ENCODE results near the gene FNBP1.
"Not testable (repeated sequence)": the region's sequence is repeated elsewhere in the genome, so short reads cannot be mapped to it uniquely, and the experiment has no call there.

Gene FNBP1

DNA sequence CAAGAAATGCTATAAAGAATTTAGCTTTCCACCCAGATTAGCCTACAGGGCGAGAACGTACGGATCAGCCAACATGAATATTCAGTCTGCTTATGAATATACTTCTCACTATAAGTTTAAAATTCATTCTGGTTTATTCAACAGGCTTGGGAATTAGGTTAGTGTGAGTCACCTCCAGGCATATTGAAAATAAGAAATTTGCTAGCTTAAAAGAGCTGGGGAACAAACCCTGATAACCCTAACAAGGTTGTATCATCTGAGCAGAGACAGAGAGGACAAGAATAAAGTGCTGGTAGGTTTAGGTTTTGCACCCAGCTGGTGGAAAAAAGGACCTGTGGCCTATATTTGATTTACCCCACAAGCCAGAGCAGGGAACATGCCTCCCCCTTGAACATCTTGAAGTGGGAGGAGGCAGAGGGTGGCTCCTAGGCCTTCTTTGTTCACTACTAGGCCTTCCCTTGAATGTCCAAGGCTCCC lies 12.3 kb downstream of the FNBP1 start:
- DNase-seq (ENCODE audit: low spot score in 2 of 2), result no peak
- Mint-ChIP-seq H3K9me3 (no peaks in the 10 kb centered on the region), H3K4me1 (peaks cover 87% of the 10 kb centered on the region), H3K36me3 (peaks cover 98% of the 10 kb centered on the region), H3K27ac (peak overlapping the region; percentile 99), H3K4me3 (peak overlapping the region; percentile 99)
- ATAC-seq, result peak; percentile 27

DNA sequence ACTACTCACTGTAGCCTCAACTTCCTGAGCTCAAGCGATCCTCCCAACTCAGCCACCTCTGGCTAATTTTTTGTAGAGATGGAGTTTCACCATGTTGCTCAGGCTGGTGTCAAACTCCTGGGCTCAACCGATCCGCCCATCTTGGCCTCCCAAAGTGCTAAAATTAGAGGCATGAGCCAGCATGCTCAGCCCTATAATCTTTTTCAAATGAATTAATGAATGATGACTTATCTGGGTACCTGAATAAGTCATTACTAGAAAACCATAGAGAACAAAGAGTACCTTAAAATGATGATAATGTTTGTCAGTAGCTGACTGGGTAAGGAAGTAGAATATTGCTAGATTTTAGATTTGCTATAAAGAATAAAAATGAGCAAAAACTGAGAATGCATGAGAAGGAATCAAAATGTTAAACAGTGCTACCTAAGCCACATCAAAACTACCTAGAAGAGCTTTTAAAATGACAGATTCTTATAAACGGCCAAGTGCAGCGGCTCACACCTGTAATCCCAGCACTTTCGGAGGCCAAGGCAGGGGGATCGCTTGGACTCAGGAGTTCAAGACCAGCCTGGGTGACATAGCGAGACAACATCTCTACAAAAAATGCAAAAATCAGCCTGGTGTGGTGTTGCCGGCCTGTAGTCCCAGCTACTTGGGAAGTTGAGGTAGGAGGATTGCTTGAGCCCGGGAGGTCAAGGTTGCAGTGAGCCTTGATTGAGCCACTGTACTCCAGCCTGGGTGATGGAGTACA lies 13.6 kb downstream of the FNBP1 start:
- H3K4me3 Mint-ChIP-seq, result peak overlapping the region; percentile 99
- ATAC-seq (peak; percentile 80), DNase-seq (ENCODE audit: low spot score in 2 of 2) (no peak)
- peaks cover 85% of the 10 kb centered on the region for H3K4me1 Mint-ChIP-seq
- no peaks in the 10 kb centered on the region for H3K9me3 Mint-ChIP-seq
- H3K27ac Mint-ChIP-seq, result peak overlapping the region; percentile 99
- H3K36me3 Mint-ChIP-seq, result peaks cover 97% of the 10 kb centered on the region

DNA sequence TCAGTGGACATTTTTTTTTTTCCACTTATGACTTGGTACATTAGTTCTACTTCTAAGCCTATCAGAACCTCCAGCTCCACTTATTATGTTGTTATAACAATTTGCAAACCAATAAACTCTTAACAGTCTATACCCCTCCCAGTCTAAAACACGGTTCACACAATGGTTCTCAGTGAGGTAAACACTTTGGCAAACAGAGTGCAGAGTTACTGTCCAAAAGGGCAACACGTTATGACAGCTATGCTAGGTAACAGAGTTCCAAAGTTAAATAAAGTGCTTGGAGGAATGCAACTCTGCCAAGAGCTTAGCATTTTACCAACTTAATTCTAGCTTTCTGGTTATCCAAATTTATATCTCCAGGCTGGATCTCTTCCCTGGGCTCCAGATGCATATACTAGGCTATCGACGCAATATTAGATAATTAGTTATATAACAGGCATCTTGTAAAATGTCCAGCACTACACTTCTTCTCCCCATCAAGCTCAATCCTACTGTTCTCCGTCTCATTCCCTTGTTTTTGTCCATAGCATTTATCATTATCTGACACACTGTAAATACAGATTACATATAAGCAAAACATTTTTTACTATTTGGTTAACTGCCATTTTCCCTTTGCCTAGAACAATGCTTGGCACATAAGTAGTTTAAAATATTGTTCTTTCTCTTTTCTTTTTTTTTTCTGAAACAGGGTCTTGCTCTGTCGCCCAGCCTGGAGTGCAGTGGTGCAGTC lies 14.3 kb downstream of the FNBP1 start:
- Mint-ChIP-seq H3K27ac (peak overlapping the region; percentile 99), H3K4me1 (peaks cover 90% of the 10 kb centered on the region), H3K4me3 (peak overlapping the region; percentile 99), H3K36me3 (peaks cover 96% of the 10 kb centered on the region), H3K9me3 (no peaks in the 10 kb centered on the region)
- no peak for DNase-seq (ENCODE audit: low spot score in 2 of 2)
- ATAC-seq, result no peak

DNA sequence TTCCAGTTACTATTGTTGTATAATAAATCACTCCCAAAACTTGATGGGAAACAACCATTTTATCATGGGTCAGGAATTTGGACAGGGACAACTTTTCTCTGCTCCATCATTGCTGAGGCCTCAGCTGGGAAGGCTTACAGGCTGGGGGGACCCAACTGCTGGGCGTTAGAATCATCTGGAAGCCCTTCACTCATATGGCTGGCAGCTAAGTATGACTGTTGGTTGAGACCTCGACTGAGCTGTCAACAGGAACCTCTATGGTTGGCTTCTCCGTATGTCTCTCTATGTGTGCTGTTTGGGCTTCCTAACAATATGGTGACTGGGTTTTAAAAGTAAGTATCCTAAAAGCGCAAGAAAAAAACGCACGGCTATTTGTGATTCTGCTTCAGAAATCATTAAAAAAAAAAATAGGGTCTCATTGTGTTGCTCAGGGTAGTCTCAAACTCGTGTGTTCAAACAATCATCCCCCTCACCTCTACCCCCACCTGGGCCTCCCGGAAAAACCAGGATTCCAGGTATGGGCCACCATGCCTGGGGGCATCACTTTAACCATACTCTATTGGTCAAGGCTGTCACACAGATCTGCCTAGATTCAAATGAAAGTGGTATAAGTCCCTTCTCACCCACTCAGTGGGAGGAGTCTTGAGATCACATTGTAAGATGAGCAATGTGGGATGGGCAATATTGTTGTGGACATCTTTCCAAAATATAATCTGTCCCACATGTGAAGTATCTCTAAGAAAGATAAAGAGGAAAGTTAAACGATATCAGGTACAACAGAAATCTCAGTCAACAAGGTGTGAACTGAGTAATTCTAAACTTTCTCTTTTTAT lies 15.2 kb downstream of the FNBP1 start:
- no peak for ATAC-seq
- no peak for DNase-seq (ENCODE audit: low spot score in 2 of 2)
- Mint-ChIP-seq H3K4me3 (peak overlapping the region; percentile 99), H3K9me3 (no peaks in the 10 kb centered on the region), H3K36me3 (peaks cover 87% of the 10 kb centered on the region), H3K4me1 (peaks cover 93% of the 10 kb centered on the region), H3K27ac (peak overlapping the region; percentile 99)

DNA sequence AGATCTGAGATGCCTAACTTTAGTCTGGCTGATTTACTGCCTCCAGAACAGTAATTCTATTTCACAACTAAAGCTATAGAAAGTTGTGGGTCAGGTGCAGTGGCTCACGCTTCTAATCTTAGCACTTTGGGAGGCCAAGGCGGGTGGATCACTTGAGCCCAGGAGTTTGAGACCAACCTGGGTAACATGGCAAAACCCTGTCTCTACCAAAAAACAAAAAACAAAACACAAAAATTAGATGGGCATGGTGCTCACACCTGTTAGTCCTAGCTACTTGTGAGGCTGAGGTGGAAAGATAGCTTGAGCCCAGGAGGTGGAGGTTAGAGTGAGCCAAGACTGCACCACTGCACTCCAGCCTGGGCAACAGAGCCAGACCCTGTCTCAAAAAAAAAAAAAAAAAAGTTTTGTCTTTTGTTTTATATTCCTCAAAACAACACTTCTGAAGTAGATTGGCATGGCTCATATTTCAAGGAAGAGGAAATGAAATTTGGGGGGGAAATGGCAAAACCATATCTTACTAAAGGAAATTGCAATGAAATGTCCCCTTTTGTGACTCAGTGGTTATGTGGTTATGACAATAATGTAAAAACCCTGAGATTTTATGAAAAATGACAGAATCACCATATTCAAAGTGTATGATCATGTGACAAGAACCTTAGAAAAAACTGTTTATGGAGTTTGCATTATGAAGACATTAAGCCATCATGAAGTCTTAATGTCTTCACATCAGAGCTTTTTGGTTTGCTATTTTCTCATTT lies 16.2 kb downstream of the FNBP1 start:
- ATAC-seq (peak; percentile 17), DNase-seq (ENCODE audit: low spot score in 2 of 2) (no peak)
- peaks cover 92% of the 10 kb centered on the region for H3K4me1 Mint-ChIP-seq
- peaks cover 77% of the 10 kb centered on the region for H3K36me3 Mint-ChIP-seq
- no peaks in the 10 kb centered on the region for H3K9me3 Mint-ChIP-seq
- peak overlapping the region; percentile 99 for H3K27ac Mint-ChIP-seq
- H3K4me3 Mint-ChIP-seq, result peak overlapping the region; percentile 99

DNA sequence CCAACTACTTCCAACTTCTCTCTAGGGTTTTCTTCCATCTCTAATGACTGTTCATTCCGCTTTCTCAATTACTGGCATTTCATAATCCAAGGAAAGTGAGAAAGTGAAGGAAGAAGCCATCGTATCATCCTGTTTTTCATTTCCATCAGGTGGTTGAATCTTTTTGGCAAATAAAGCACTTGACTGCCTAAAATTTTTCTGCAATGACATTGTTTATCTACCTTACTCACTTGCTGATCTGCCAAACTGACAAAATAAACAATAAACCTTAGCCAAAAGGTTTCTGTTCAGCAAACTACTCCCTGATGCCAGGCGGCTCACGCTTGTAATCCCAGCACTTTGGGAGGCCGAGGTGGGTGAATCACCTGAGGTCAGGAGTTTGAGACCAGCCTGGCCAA lies 18.4 kb downstream of the FNBP1 start:
- H3K4me1 Mint-ChIP-seq, result peaks cover 91% of the 10 kb centered on the region
- DNase-seq (ENCODE audit: low spot score in 2 of 2) (no peak), ATAC-seq (no peak)
- peak overlapping the region; percentile 61 for H3K4me3 Mint-ChIP-seq
- H3K27ac Mint-ChIP-seq, result peak overlapping the region; percentile 99
- H3K36me3 Mint-ChIP-seq, result peaks cover 57% of the 10 kb centered on the region
- H3K9me3 Mint-ChIP-seq, result no peaks in the 10 kb centered on the region

DNA sequence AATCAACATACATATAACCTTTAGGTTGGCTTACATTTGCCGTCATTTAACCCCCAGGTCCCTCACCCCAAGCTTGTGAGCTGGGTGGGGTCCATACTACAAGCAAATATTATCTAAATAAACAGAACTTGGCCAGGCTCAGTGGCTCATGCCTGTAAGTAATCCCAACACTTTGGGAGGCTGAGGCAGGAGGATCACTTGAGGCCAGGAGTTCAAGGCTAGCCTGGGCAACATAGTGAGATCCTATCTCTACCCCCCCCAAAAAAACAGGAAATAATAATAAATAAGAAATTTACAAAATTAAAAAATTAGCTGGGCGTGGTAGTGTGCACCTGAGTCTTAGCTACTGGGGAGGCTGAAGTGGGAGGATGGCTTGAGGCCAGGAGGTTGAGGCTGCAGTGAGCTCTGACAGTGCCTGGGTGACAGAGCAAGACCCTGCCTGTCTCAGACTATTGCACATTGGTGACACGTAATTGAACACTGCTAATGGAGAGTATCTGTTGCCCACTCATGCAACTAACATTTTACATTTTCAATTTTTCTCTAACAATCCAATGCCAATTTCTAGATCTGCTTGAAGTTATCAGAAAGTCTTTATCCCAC lies 18.9 kb downstream of the FNBP1 start:
- ATAC-seq, result no peak
- peak overlapping the region; percentile 61 for H3K4me3 Mint-ChIP-seq
- H3K27ac Mint-ChIP-seq, result peak overlapping the region; percentile 99
- peak in 1 of 2 donors; percentile 43 for DNase-seq (ENCODE audit: low spot score in 2 of 2)
- H3K36me3 Mint-ChIP-seq, result peaks cover 52% of the 10 kb centered on the region
- no peaks in the 10 kb centered on the region for H3K9me3 Mint-ChIP-seq
- peaks cover 91% of the 10 kb centered on the region for H3K4me1 Mint-ChIP-seq

DNA sequence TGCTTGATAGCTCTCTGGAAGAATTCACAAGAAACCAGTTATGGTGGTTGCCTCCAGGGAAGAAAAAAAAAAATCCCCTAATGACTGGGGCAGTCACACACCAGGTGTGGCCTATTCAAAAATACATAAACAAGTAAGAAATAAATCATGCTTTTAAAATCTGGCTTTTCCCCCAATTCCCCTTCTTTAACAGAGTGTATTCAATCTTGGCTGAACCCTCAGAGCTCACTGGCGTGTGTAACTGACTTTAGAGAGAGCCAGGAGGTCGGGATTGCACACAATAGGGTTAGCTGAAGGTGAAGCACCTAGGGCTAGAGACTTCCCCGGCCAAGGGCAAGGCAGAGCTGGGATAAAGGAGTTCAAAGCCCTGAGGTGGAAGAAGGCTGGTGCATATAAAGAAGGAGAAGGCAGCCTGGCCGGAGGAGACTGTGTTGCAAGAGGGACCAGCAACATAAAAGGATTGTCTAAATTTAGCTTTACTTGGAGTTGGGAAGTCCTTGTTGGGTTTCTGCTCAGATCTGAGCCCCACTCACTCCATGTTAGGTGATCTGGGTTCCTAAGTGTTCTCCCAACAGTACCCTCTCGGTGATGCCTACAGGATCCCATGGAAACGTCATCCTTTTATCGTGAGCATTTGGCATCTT lies 19.7 kb downstream of the FNBP1 start:
- peak in 1 of 2 donors; percentile 56 for DNase-seq (ENCODE audit: low spot score in 2 of 2)
- H3K9me3 Mint-ChIP-seq, result no peaks in the 10 kb centered on the region
- H3K36me3 Mint-ChIP-seq, result peaks cover 45% of the 10 kb centered on the region
- H3K4me1 Mint-ChIP-seq, result peaks cover 85% of the 10 kb centered on the region
- H3K4me3 Mint-ChIP-seq, result peak overlapping the region; percentile 61
- peak; percentile 68 for ATAC-seq
- H3K27ac Mint-ChIP-seq, result peak overlapping the region; percentile 99

DNA sequence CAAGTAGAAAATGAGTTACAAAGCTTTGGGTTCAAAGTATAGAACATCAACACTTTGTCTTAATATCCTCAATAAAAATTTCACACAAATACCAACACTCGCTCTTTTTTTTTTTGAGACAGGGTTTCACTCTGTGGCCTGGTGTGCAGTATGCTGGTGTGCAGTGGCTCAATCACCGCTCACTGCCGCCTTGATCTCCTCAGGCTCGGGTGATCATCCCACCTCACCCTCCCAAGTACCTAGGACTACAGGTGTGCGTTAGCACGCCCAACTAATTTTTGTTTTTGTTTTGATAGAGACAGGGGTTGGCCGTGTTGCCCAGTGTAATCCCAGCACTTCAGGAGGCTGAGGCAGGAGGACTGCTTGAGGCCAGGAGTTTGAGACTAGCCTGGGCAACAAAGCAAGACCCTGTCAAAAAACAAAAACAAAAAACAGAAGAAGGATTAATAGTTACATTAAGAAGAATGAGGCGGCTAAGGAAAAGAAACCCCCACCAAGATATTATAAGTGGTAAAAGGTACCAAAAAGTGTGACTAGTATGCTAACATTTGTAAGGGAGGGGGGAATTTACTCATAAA lies 20.3 kb downstream of the FNBP1 start:
- ATAC-seq (no peak), DNase-seq (ENCODE audit: low spot score in 2 of 2) (no peak)
- Mint-ChIP-seq H3K4me3 (peak overlapping the region; percentile 61), H3K36me3 (peaks cover 39% of the 10 kb centered on the region), H3K4me1 (peaks cover 85% of the 10 kb centered on the region), H3K9me3 (no peaks in the 10 kb centered on the region), H3K27ac (peak overlapping the region; percentile 99)

DNA sequence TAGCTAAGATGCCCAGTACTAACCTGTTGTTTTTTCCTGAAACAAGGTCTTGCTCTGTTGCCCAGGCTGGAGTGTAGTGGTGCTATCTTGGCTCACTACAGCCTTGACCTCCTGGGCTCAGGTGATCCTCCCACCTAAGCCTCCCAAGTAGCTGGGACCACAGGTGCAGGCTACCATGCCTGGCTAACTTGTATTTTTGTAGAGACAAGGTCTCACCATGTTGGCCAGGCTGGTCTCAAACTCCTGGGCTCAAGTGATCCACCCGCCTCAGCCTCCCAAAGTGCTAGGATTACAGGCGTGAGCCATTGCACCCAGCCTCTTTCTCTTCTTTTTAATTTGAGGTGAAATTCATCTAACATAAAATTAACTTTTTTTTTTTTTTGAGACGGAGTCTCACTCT lies 21.1 kb downstream of the FNBP1 start:
- H3K9me3 Mint-ChIP-seq; DNase-seq (ENCODE audit: low spot score in 2 of 2); ATAC-seq: not testable (repeated sequence)
- Mint-ChIP-seq H3K36me3 (peaks cover 31% of the 10 kb centered on the region), H3K27ac (peak overlapping the region; percentile 99), H3K4me1 (peaks cover 88% of the 10 kb centered on the region), H3K4me3 (peak overlapping the region; percentile 61)

DNA sequence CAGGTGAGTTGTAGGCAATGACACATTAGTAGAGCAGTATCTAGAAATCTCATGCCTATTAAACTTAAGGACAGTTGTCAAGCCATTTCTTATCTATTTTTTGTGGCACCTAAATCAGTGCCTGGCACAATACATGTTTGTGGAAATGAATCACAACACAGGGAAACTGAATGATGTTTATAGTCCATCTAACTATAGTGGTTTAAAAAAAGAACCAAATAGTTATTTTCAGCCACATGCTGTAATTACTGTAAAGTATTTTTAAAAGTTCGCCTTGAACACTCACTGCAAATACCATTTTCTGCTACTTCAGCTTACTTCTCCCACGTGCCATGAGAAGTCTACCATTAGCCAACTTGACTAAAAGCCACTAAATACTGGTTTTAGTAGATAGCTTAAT lies 21.9 kb downstream of the FNBP1 start:
- peaks cover 23% of the 10 kb centered on the region for H3K36me3 Mint-ChIP-seq
- no peak for ATAC-seq
- peak overlapping the region; percentile 99 for H3K27ac Mint-ChIP-seq
- peak overlapping the region; percentile 61 for H3K4me3 Mint-ChIP-seq
- no peaks in the 10 kb centered on the region for H3K9me3 Mint-ChIP-seq
- peaks cover 88% of the 10 kb centered on the region for H3K4me1 Mint-ChIP-seq
- DNase-seq (ENCODE audit: low spot score in 2 of 2), result no peak

DNA sequence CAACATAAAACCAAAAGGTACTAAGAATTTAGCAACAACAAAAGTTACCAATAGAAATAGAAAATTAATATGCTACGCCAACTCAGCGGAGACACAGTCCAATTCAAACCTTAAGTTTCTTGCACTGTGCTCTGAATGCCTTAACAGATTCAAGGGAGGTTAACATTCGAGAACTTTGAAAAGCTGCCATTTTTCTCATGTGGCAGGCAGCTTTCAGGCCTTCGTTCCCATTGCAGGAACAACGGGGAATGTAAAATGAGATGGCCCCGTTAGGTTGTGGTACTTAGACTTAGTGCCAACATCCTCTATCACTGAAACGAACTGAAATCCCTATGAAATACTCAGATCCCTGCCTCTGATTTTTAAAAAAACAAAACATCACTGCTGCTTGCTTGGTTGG lies 22.4 kb downstream of the FNBP1 start:
- peaks cover 84% of the 10 kb centered on the region for H3K4me1 Mint-ChIP-seq
- H3K9me3 Mint-ChIP-seq, result no peaks in the 10 kb centered on the region
- DNase-seq (ENCODE audit: low spot score in 2 of 2), result no peak
- H3K36me3 Mint-ChIP-seq, result peaks cover 18% of the 10 kb centered on the region
- peak overlapping the region; percentile 99 for H3K27ac Mint-ChIP-seq
- H3K4me3 Mint-ChIP-seq, result peak overlapping the region; percentile 61
- ATAC-seq, result no peak

DNA sequence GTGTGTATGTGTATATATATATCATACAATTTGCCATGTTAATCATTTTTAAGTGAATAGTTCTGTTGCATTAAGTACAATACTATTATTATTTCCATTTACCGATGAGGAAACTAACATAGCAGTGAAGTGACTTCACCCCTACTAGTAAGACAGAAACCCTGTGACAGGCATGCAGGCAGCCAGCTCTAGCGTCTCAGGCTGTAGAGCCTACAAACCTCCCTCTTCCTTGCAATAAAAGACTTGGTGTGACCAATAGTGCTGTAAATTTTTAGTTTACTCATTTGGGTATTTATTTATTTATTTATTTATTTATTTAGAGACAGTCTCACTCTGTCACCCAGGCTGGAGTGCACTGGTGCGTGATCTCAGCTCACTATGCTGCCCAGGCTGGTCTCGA lies 24.7 kb downstream of the FNBP1 start:
- ATAC-seq (peak; percentile 42), DNase-seq (ENCODE audit: low spot score in 2 of 2) (no peak)
- H3K27ac Mint-ChIP-seq, result peak overlapping the region; percentile 99
- no peaks in the 10 kb centered on the region for H3K36me3 Mint-ChIP-seq
- no peaks in the 10 kb centered on the region for H3K9me3 Mint-ChIP-seq
- peaks cover 72% of the 10 kb centered on the region for H3K4me1 Mint-ChIP-seq
- H3K4me3 Mint-ChIP-seq, result peak overlapping the region; percentile 61
